Lung (tissue), 12 donors: ENCODE results near the gene NFIB. TPM values are rescaled to one million over a fixed set of nuclear protein-coding genes. Genes with fewer than 3 reads are reported as not detected.

Experiments
- ATAC-seq: fragments of 200-7000 bp; cut with Tn5 transposase; one replicate; pipeline ENCODE4 v1.9.1; 2020; ENCODE audit warnings: moderate number of reproducible peaks; ENCODE audit not compliant: insufficient read depth, low FRiP score
- DNase-seq, 3 donors: peaks; one replicate each; pipeline ENCODE4 v3.0.0-alpha.2; 2013 to 2017
- H3K27ac ChIP-seq, 2 donors: one replicate each; pipeline ENCODE4 v1.5.1; 2013; ENCODE audit warnings: mild to moderate bottlenecking in 2 of 2, moderate library complexity in 2 of 2, control low read depth in 1 of 2, inconsistent platforms in 1 of 2, low read depth in 1 of 2, low read length in 1 of 2
- H3K27me3 ChIP-seq, 3 donors: one replicate each; pipeline ENCODE4 v1.5.1; 2013; ENCODE audit warnings: low read length in 2 of 3; ENCODE audit not compliant: control insufficient read depth in 3 of 3, insufficient read depth in 3 of 3
- H3K36me3 ChIP-seq, 4 donors: one replicate each; pipeline ENCODE4 v1.5.1; 2013; ENCODE audit warnings: low read length in 4 of 4, mild to moderate bottlenecking in 1 of 4, moderate library complexity in 1 of 4; ENCODE audit not compliant: control insufficient read depth in 4 of 4, insufficient read depth in 4 of 4
- H3K4me1 ChIP-seq, 5 donors: one replicate each; pipeline ENCODE4 v1.5.1; 2013; ENCODE audit warnings: low read length in 5 of 5, mild to moderate bottlenecking in 2 of 5, moderate library complexity in 1 of 5; ENCODE audit not compliant: control insufficient read depth in 5 of 5, insufficient read depth in 5 of 5
- H3K4me3 ChIP-seq: one replicate; pipeline ENCODE4 v1.5.1; 2013; ENCODE audit warnings: mild to moderate bottlenecking, control low read depth, moderate library complexity
- H3K9ac ChIP-seq, 2 donors: one replicate each; pipeline ENCODE4 v1.5.1; 2013; ENCODE audit warnings: low read length in 2 of 2, control low read depth in 1 of 2; ENCODE audit not compliant: insufficient read depth in 1 of 2
- H3K9me3 ChIP-seq, 4 donors: one replicate each; pipeline ENCODE4 v1.5.1; 2013; ENCODE audit warnings: low read length in 3 of 4, mild to moderate bottlenecking in 1 of 4, moderate library complexity in 1 of 4; ENCODE audit not compliant: control insufficient read depth in 4 of 4, insufficient read depth in 3 of 4
- CTCF ChIP-seq: IDR thresholded peaks from 2 replicates; pipeline ENCODE4 v1.5.1; 2012; ENCODE audit warnings: mild to moderate bottlenecking; ENCODE audit errors: control extremely low read depth, extremely low read depth
- WGBS, 2 donors: extraction: QIAGEN DNeasy Blood & Tissue Kit; methylation state at CpG; one replicate each; pipeline ENCODE4 v1.1.7; 2013; 5-methylcytosine and 5-hydroxymethylcytosine counted together
- polyA plus RNA-seq, 2 donors: library from polyadenylated mRNA; stranded (reverse); fragments of 200-250 nt; gene quantifications; one replicate each; pipeline ENCODE4 v1.2.1, GENCODE V29; 2013
- total RNA-seq, 2 donors: library from RNA; depleted of rRNA in 1 of 2; stranded (reverse); fragments of >200 nt in 1 of 2; gene quantifications; one replicate each; pipeline ENCODE4 v1.2.1, GENCODE V29; 2014 to 2021
- donor health status: control.
- donor health status: control.
- donor health status: Bipolar disorder and iron deficiency.
- donor health status: healthy.
- donor health status: DM: yes; HTN: yes; CAD: no.

NFIB gene
- total and polyA plus RNA-seq, 4 donors: 7.3 to 189 (median 51.0) TPM

- TF ChIP-seq CTCF: no peak
- Histone ChIP-seq H3K9ac (no peak overlapping the region), H3K4me3 (no peak overlapping the region), H3K27ac (no peak overlapping the region), H3K36me3 (no peaks in the 10 kb centered on the region), H3K27me3 (no peaks in the 10 kb centered on the region), H3K9me3 (no peaks in the 10 kb centered on the region), H3K4me1 (peaks cover 9 to 60% (median 19%) of the 10 kb centered on the region in 5 donors)
- WGBS, 2 donors: 68 to 81% methylated on average over 1 of the region's 1 CpG
- ATAC-seq (no peak), DNase-seq (no peak)
Observed at GRCh38 chr9:14215614-14216013, 98.3 kb downstream of the NFIB start.

- no peak overlapping the region for H3K4me3 ChIP-seq
- no peak for ATAC-seq
- peaks cover 7 to 60% (median 17%) of the 10 kb centered on the region in 5 donors for H3K4me1 ChIP-seq
- H3K27ac ChIP-seq: no peak overlapping the region
- DNase-seq: no peak
- no peaks in the 10 kb centered on the region for H3K27me3 ChIP-seq
- TF ChIP-seq CTCF: no peak
- WGBS, 2 donors: 56 to 69% methylated on average over 2 of the region's 2 CpGs
- H3K9me3 ChIP-seq: no peaks in the 10 kb centered on the region
- H3K36me3 ChIP-seq: no peaks in the 10 kb centered on the region
- H3K9ac ChIP-seq: no peak overlapping the region
Observed at GRCh38 chr9:14214693-14215092, 99.2 kb downstream of the NFIB start.

- Histone ChIP-seq H3K27me3 (no peaks in the 10 kb centered on the region), H3K4me1 (peaks cover 7 to 64% (median 20%) of the 10 kb centered on the region in 5 donors), H3K27ac (no peak overlapping the region), H3K9ac (no peak overlapping the region), H3K36me3 (no peaks in the 10 kb centered on the region), H3K4me3 (no peak overlapping the region), H3K9me3 (no peaks in the 10 kb centered on the region)
- WGBS, 2 donors: 30 to 68% methylated on average over 3 of the region's 3 CpGs
- no peak for DNase-seq
- no peak for TF ChIP-seq CTCF
- ATAC-seq: no peak
Observed at GRCh38 chr9:14214065-14214684, 99.8 kb downstream of the NFIB start.

- TF ChIP-seq CTCF: no peak
- no peak overlapping the region for H3K9ac ChIP-seq
- no peak overlapping the region for H3K27ac ChIP-seq
Observed at GRCh38 chr9:14213504-14213903, 100.4 kb downstream of the NFIB start.

More at GRCh38 chr9:14213504-14213903, 100.4 kb downstream of the NFIB start:
- Histone ChIP-seq H3K4me1 (peaks cover 6 to 64% (median 16%) of the 10 kb centered on the region in 5 donors), H3K27me3 (no peaks in the 10 kb centered on the region), H3K36me3 (no peaks in the 10 kb centered on the region), H3K4me3 (no peak overlapping the region), H3K9me3 (no peaks in the 10 kb centered on the region)
- DNase-seq (no peak), ATAC-seq (no peak)
- WGBS, 2 donors: 67 to 84% methylated on average over 2 of the region's 2 CpGs
